Measurements from ENCODE around the gene NPFF. TPM values are rescaled to one million over a fixed set of nuclear protein-coding genes. Genes with fewer than 3 reads are reported as not detected.

Gene NPFF
- total RNA-seq, 4 donors from 2014 or later = 0.70 TPM; not detected in 3

- no peak for DNase-seq
- Histone ChIP-seq H3K27me3 (no peaks in the 10 kb centered on the region), H3K9me3 (no peaks in the 10 kb centered on the region), H3K36me3 (peaks cover 82 to 100% (median 90%) of the 10 kb centered on the region in 3 donors), H3K4me3 (no peak overlapping the region), H3K4me1 (peaks cover 0 to 63% (median 18%) of the 10 kb centered on the region in 3 donors), H3K27ac (no peak overlapping the region)
- no peak for TF ChIP-seq POLR2A (IDR thresholded peaks at IDR 0.05)
- TF ChIP-seq, protein P1, sequence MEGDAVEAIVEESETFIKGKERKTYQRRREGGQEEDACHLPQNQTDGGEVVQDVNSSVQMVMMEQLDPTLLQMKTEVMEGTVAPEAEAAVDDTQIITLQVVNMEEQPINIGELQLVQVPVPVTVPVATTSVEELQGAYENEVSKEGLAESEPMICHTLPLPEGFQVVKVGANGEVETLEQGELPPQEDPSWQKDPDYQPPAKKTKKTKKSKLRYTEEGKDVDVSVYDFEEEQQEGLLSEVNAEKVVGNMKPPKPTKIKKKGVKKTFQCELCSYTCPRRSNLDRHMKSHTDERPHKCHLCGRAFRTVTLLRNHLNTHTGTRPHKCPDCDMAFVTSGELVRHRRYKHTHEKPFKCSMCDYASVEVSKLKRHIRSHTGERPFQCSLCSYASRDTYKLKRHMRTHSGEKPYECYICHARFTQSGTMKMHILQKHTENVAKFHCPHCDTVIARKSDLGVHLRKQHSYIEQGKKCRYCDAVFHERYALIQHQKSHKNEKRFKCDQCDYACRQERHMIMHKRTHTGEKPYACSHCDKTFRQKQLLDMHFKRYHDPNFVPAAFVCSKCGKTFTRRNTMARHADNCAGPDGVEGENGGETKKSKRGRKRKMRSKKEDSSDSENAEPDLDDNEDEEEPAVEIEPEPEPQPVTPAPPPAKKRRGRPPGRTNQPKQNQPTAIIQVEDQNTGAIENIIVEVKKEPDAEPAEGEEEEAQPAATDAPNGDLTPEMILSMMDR (IDR thresholded peaks at IDR 0.05) = no peak
- WGBS, 2 donors = 81 to 85% methylated on average over 8 of the region's 8 CpGs
- intact Hi-C loops (cut with DNase I) = no loop called here
Observed at GRCh38 chr12:53461591-53461990, 45.7 kb downstream of the NPFF start.

- Histone ChIP-seq H3K27me3 (no peaks in the 10 kb centered on the region), H3K36me3 (peaks cover 81 to 100% (median 90%) of the 10 kb centered on the region in 3 donors), H3K4me1 (peaks cover 0 to 57% (median 13%) of the 10 kb centered on the region in 3 donors), H3K9me3 (no peaks in the 10 kb centered on the region), H3K4me3 (no peak overlapping the region), H3K27ac (peak overlapping the region in 1 of 4 donors; percentile 25)
- 48 to 57% methylated on average over 3 of the region's 3 CpGs for WGBS, 2 donors
- DNase-seq = no peak
- intact Hi-C loops (cut with DNase I) = no loop called here
- TF ChIP-seq POLR2A (IDR thresholded peaks at IDR 0.05) = no peak
- TF ChIP-seq, protein P1 (IDR thresholded peaks at IDR 0.05) = no peak
Observed at GRCh38 chr12:53461059-53461458, 46.2 kb downstream of the NPFF start.

DNA sequence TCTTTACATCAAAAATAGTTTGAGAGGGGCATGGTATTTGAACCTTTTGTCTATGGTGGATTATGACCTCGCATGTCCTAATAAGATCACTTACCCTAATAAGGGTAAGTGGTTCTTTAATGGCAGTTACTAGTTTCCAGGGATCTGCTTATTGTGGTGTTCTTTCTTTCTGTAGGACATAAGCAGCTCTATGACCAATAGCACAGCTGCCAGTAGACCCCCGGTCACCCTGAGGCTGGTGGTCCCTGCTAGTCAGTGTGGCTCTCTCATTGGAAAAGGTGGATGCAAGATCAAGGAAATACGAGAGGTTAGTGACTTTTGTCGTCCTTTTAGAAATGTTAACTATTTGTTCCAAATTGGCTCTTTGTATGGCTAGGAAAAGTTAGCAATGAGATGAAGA is 48.2 kb downstream of the NPFF start:
- Histone ChIP-seq H3K9me3 (no peaks in the 10 kb centered on the region), H3K4me1 (peaks cover 2 to 53% (median 12%) of the 10 kb centered on the region in 3 donors), H3K4me3 (no peak overlapping the region), H3K36me3 (peaks cover 73 to 100% (median 90%) of the 10 kb centered on the region in 3 donors), H3K27ac (no peak overlapping the region), H3K27me3 (no peaks in the 10 kb centered on the region)
- no peak for DNase-seq
- TF ChIP-seq POLR2A (IDR thresholded peaks at IDR 0.05) = no peak
- TF ChIP-seq, protein P1 (IDR thresholded peaks at IDR 0.05) = no peak
- 65 to 71% methylated on average over 4 of the region's 4 CpGs for WGBS, 2 donors
- intact Hi-C loops (cut with DNase I) = loop anchor here (10.0 kb wide), 1 partner anchor 46 kb away; the partner anchor contains the start of genes NPFF and TARBP2

Small RNA genes within 50 kb of the gene (small RNA-seq; reads per million reads assigned to genes)
- gene AC023509.3 = 0 reads per million in 4 donors

Other genes with a start within 250 kb of the NPFF start
- gene ESPL1, start 239.2 kb downstream of the NPFF start, total RNA-seq = 10 to 100 TPM; 32.2 to 85.6 (median 48.0) TPM
- 100 to 1,000 TPM; 203 to 638 (median 324) TPM for gene PFDN5, start 211.9 kb downstream of the NPFF start, total RNA-seq
- 10 to 100 TPM; 25.2 to 33.2 (median 28.3) TPM for gene MYG1, start 207.8 kb downstream of the NPFF start, total RNA-seq
- gene AAAS, start 185.9 kb downstream of the NPFF start, total RNA-seq = 10 to 100 TPM; 29.4 to 33.9 (median 30.0) TPM
- not detected for gene SP7, start 171.1 kb downstream of the NPFF start, total RNA-seq
- 10 to 100 TPM; 58.2 to 78.4 (median 62.0) TPM for gene SP1, start 127.3 kb downstream of the NPFF start, total RNA-seq
- gene AMHR2, start 83.6 kb downstream of the NPFF start, total RNA-seq = under 1 TPM in 1 of 4 donors, not detected in 3; 0.76 TPM
- gene PRR13, start 65.8 kb downstream of the NPFF start, total RNA-seq = 10 to 100 TPM; 24.9 to 72.9 (median 51.1) TPM
- gene PCBP2, start 55.4 kb downstream of the NPFF start, total RNA-seq = 100 to 1,000 TPM; 202 to 400 (median 287) TPM
- gene MAP3K12, start 8.0 kb downstream of the NPFF start, total RNA-seq = 1 to 10 TPM in 3 of 4 donors, under 1 TPM in 1; 0.80 to 8.4 (median 2.7) TPM
- 10 to 100 TPM; 19.5 to 25.9 (median 22.7) TPM for gene TARBP2, start 6.2 kb downstream of the NPFF start, total RNA-seq
- gene ATF7, start 118.9 kb upstream of the NPFF start, total RNA-seq = 10 to 100 TPM; 12.5 to 28.0 (median 20.6) TPM
- gene ATP5MC2, start 168.6 kb upstream of the NPFF start, total RNA-seq = 100 to 1,000 TPM; 240 to 303 (median 268) TPM
- 100 to 1,000 TPM in 1 of 4 donors, 10 to 100 TPM in 3; 29.5 to 159 (median 52.2) TPM for gene CALCOCO1, start 220.0 kb upstream of the NPFF start, total RNA-seq
- not detected for gene CISTR, start 244.5 kb upstream of the NPFF start, total RNA-seq

Data from esophagus squamous epithelium (tissue), 5 donors.